ENCODE measurements around the gene CNIH3.

DNA sequence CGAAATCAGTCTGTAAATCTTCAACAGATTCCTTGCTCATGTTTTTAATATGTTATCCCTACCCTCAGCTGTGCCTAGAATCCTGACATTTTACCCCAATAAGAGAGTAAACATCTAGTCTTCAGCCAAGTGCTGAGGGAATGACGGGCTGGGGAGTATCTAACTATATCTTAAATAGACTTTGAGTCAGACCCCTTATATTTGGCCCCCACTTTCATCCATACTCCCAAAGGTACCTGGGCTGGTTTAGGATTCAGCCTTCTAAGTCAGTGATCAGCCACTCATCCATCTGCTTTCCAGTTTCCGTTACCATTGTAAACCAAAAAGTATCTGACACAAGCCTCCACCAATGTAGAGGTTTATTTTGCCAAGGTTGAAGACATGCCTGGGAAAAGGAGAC, 36.1 kb upstream of the CNIH3 start:
- TF ChIP-seq PPARA (CRISPR knock-in tag; IDR thresholded peaks at IDR 0.05; ENCODE audit: borderline replicate concordance): no peak
- TF ChIP-seq, protein P1, sequence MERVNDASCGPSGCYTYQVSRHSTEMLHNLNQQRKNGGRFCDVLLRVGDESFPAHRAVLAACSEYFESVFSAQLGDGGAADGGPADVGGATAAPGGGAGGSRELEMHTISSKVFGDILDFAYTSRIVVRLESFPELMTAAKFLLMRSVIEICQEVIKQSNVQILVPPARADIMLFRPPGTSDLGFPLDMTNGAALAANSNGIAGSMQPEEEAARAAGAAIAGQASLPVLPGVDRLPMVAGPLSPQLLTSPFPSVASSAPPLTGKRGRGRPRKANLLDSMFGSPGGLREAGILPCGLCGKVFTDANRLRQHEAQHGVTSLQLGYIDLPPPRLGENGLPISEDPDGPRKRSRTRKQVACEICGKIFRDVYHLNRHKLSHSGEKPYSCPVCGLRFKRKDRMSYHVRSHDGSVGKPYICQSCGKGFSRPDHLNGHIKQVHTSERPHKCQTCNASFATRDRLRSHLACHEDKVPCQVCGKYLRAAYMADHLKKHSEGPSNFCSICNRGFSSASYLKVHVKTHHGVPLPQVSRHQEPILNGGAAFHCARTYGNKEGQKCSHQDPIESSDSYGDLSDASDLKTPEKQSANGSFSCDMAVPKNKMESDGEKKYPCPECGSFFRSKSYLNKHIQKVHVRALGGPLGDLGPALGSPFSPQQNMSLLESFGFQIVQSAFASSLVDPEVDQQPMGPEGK (CRISPR knock-in tag; IDR thresholded peaks at IDR 0.05; ENCODE audit: borderline replicate concordance): no peak
- TF ChIP-seq CSDC2 (CRISPR knock-in tag; IDR thresholded peaks at IDR 0.05): no peak
- TF ChIP-seq, protein P2, sequence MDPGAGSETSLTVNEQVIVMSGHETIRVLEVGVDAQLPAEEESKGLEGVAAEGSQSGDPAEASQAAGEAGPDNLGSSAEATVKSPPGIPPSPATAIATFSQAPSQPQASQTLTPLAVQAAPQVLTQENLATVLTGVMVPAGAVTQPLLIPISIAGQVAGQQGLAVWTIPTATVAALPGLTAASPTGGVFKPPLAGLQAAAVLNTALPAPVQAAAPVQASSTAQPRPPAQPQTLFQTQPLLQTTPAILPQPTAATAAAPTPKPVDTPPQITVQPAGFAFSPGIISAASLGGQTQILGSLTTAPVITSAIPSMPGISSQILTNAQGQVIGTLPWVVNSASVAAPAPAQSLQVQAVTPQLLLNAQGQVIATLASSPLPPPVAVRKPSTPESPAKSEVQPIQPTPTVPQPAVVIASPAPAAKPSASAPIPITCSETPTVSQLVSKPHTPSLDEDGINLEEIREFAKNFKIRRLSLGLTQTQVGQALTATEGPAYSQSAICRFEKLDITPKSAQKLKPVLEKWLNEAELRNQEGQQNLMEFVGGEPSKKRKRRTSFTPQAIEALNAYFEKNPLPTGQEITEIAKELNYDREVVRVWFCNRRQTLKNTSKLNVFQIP (CRISPR knock-in tag; IDR thresholded peaks at IDR 0.05; ENCODE audit: borderline replicate concordance, low read depth): no peak
- TF ChIP-seq ESRRG (CRISPR knock-in tag; IDR thresholded peaks at IDR 0.05): no peak
- TF ChIP-seq ZFP3 (CRISPR knock-in tag; IDR thresholded peaks at IDR 0.05): no peak
- TF ChIP-seq BACH2 (CRISPR knock-in tag; IDR thresholded peaks at IDR 0.05; ENCODE audit: borderline replicate concordance): no peak
- no peak for TF ChIP-seq SNAI2 (CRISPR knock-in tag; IDR thresholded peaks at IDR 0.05)
- TF ChIP-seq TCF4 (CRISPR knock-in tag; IDR thresholded peaks at IDR 0.05; ENCODE audit: borderline replicate concordance): no peak
- TF ChIP-seq, protein P3, sequence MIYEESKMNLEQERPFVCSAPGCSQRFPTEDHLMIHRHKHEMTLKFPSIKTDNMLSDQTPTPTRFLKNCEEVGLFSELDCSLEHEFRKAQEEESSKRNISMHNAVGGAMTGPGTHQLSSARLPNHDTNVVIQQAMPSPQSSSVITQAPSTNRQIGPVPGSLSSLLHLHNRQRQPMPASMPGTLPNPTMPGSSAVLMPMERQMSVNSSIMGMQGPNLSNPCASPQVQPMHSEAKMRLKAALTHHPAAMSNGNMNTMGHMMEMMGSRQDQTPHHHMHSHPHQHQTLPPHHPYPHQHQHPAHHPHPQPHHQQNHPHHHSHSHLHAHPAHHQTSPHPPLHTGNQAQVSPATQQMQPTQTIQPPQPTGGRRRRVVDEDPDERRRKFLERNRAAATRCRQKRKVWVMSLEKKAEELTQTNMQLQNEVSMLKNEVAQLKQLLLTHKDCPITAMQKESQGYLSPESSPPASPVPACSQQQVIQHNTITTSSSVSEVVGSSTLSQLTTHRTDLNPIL (CRISPR knock-in tag; IDR thresholded peaks at IDR 0.05; ENCODE audit: low read depth): no peak
- no peak for TF ChIP-seq ZNF565 (CRISPR knock-in tag; conservative IDR thresholded peaks at IDR 0.05; ENCODE audit: low read depth)
- TF ChIP-seq, protein P4, sequence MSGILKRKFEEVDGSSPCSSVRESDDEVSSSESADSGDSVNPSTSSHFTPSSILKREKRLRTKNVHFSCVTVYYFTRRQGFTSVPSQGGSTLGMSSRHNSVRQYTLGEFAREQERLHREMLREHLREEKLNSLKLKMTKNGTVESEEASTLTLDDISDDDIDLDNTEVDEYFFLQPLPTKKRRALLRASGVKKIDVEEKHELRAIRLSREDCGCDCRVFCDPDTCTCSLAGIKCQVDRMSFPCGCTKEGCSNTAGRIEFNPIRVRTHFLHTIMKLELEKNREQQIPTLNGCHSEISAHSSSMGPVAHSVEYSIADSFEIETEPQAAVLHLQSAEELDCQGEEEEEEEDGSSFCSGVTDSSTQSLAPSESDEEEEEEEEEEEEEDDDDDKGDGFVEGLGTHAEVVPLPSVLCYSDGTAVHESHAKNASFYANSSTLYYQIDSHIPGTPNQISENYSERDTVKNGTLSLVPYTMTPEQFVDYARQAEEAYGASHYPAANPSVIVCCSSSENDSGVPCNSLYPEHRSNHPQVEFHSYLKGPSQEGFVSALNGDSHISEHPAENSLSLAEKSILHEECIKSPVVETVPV (CRISPR knock-in tag; IDR thresholded peaks at IDR 0.05): no peak
- no peak for TF ChIP-seq GLIS3 (CRISPR knock-in tag; IDR thresholded peaks at IDR 0.05)
- TF ChIP-seq ZNF70 (CRISPR knock-in tag; IDR thresholded peaks at IDR 0.05): no peak

Data from SK-N-SH treated with all-trans-retinoic acid at 6 μM for 48 hours (cell line).